SU-DHL-6 (cell line): ENCODE results near the gene THSD7A.

Source experiments
- CTCF ChIP-seq: fragments of 200-600 bp; sonication (generic); IDR thresholded peaks from one replicate; pipeline ENCODE4 v1.5.1; 2017; ENCODE audit warnings: antibody characterized with exemption, mild to moderate bottlenecking, low read length, moderate library complexity; ENCODE audit not compliant: insufficient read depth, poor library complexity, severe bottlenecking
- EZH2phosphoT487 ChIP-seq: fragments of 200-600 bp; sonication (generic), shearing (Covaris generic); conservative IDR thresholded peaks from 2 replicates; pipeline ENCODE4 v1.6.1; 2018; ENCODE audit warnings: mild to moderate bottlenecking, antibody characterized with exemption, low read length, moderate library complexity, mixed read lengths

DNA sequence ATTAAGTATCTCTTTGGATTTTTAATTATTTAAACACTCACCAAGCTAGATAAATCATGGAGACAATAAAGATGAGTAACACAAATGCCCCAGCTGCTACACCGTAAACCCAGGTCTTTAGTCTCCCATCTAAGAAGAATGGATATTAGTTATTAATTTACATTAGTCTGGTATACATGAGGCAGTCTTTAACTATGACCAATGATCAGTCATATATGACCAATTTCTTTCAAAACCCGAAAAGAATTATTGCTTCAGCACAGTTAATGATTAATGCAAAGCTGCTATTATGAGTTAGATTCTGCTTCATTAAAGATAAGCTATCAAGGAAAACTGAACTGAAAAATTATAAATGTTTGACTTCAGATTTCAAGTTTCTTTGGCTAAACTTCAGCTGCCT is 455.5 kb downstream of the THSD7A start:
- TF ChIP-seq CTCF: no peak
- TF ChIP-seq EZH2phosphoT487: no peak
